ENCODE measurements around the gene PHC2. TPM values are rescaled to one million over a fixed set of nuclear protein-coding genes. Genes with fewer than 3 reads are reported as not detected.

Gene PHC2
- total and polyA plus RNA-seq, 2 of the 13 experiments (the other 11 are each of a cell fraction or from before 2014, with no cell fraction given): 52.5 to 84.9 TPM

DNA sequence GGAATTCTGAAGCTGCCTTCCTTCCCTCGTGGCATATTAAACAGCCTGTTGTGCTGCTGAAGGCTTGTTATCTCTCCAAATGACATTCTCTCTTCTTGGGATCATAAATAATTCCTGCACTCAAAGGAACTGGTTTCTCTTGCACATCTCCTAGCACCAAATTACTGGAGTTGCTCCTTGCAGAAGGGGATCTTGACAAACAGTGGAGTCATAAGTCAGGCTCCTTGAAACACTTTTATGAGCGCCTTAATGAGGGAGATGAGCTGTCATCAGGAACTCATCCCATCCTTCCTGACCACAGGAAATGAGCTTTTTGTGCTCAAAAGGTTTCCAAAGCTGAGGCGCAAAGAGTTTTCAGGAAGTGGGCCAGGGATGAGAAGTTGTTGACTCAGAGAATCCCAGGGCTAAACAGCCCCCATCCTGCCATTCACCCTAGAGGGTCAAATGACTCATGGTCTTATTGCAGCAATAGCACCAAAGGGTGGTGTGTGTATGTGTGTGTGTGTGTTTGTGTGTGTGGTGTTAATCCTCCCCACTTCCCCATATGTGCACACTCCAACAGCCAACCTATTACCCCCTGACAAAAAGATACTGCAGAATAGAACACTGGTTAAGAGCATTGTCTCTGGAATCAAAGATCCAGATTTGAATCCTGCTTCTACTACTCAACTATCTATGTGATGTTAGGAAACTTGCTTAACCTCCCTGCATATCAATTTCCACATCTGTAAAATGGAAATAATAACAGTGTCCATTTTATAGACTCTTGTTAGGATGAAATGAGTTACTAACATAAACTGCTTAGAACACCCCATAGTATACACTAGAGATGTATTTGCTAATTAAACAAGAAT is 2.8 kb upstream of the PHC2 start (continued):
- TF ChIP-seq, protein P1, sequence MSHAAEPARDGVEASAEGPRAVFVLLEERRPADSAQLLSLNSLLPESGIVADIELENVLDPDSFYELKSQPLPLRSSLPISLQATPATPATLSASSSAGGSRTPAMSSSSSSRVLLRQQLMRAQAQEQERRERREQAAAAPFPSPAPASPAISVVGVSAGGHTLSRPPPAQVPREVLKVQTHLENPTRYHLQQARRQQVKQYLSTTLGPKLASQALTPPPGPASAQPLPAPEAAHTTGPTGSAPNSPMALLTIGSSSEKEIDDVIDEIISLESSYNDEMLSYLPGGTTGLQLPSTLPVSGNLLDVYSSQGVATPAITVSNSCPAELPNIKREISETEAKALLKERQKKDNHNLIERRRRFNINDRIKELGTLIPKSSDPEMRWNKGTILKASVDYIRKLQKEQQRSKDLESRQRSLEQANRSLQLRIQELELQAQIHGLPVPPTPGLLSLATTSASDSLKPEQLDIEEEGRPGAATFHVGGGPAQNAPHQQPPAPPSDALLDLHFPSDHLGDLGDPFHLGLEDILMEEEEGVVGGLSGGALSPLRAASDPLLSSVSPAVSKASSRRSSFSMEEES (CRISPR knock-in tag; IDR thresholded peaks at IDR 0.05): 0 out of 2 replicates have a peak, but pooled peaks have one; percentile 43
- peak; percentile 34; the same call in 1 of the 2 replicates for TF ChIP-seq MAFF (IDR thresholded peaks at IDR 0.05; ENCODE audit: low read depth, low read length)
- no peak for TF ChIP-seq SIX1 (CRISPR knock-in tag; IDR thresholded peaks at IDR 0.05; ENCODE audit: borderline replicate concordance)
- TF ChIP-seq, protein P2, sequence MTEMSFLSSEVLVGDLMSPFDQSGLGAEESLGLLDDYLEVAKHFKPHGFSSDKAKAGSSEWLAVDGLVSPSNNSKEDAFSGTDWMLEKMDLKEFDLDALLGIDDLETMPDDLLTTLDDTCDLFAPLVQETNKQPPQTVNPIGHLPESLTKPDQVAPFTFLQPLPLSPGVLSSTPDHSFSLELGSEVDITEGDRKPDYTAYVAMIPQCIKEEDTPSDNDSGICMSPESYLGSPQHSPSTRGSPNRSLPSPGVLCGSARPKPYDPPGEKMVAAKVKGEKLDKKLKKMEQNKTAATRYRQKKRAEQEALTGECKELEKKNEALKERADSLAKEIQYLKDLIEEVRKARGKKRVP (CRISPR knock-in tag; IDR thresholded peaks at IDR 0.05): peak in 1 of 2 experiments; percentile 63; a peak in 1 of 4 replicates
- TF ChIP-seq CEBPB (IDR thresholded peaks at IDR 0.05; ENCODE audit: borderline replicate concordance, low read depth, low read length): peak; percentile 87
- TF ChIP-seq RXRB (CRISPR knock-in tag; IDR thresholded peaks at IDR 0.05; ENCODE audit: borderline replicate concordance): peak; percentile 55; the same call in 1 of the 2 replicates
- TF ChIP-seq HDAC1 (CRISPR knock-in tag; IDR thresholded peaks at IDR 0.05): 0 out of 2 replicates have a peak, but pooled peaks have one; percentile 31
- peak; percentile 79 for TF ChIP-seq CEBPG (CRISPR knock-in tag; IDR thresholded peaks at IDR 0.05)
- peak in 1 of 2 experiments; percentile 2; a peak in 1 of 4 replicates for TF ChIP-seq MAFK (conservative IDR thresholded peaks at IDR 0.05 in 1 of 2, IDR thresholded peaks at IDR 0.05 in 1 of 2; ENCODE audit: low read length in 2 of 2)
- TF ChIP-seq FOSL1 (CRISPR knock-in tag; IDR thresholded peaks at IDR 0.05; ENCODE audit: borderline replicate concordance): peak; percentile 68; the same call in 1 of the 2 replicates
- TF ChIP-seq ZNF781 (CRISPR knock-in tag; IDR thresholded peaks at IDR 0.05; ENCODE audit: borderline replicate concordance, not compliant biosample characterization): no peak
- peak; percentile 25; the same call in 1 of the 2 replicates for TF ChIP-seq TBX3 (IDR thresholded peaks at IDR 0.05; ENCODE audit: borderline replicate concordance)
- no peak for TF ChIP-seq ZNF883 (CRISPR knock-in tag; IDR thresholded peaks at IDR 0.05; ENCODE audit: not compliant biosample characterization)
- peak; percentile 91 to 94 for TF ChIP-seq NR2F1 (CRISPR knock-in tag; IDR thresholded peaks at IDR 0.05)
- no peak for TF ChIP-seq LCORL (IDR thresholded peaks at IDR 0.05)
- TF ChIP-seq LCORL (CRISPR knock-in tag; IDR thresholded peaks at IDR 0.05): peak; percentile 73; the same call in 1 of the 2 replicates
- TF ChIP-seq HMG20A (CRISPR knock-in tag; IDR thresholded peaks at IDR 0.05; ENCODE audit: borderline replicate concordance): peak; percentile 39; the same call in 1 of the 2 replicates
- TF ChIP-seq MED1 (CRISPR knock-in tag; IDR thresholded peaks at IDR 0.05): peak; percentile 56
- TF ChIP-seq, protein P3, sequence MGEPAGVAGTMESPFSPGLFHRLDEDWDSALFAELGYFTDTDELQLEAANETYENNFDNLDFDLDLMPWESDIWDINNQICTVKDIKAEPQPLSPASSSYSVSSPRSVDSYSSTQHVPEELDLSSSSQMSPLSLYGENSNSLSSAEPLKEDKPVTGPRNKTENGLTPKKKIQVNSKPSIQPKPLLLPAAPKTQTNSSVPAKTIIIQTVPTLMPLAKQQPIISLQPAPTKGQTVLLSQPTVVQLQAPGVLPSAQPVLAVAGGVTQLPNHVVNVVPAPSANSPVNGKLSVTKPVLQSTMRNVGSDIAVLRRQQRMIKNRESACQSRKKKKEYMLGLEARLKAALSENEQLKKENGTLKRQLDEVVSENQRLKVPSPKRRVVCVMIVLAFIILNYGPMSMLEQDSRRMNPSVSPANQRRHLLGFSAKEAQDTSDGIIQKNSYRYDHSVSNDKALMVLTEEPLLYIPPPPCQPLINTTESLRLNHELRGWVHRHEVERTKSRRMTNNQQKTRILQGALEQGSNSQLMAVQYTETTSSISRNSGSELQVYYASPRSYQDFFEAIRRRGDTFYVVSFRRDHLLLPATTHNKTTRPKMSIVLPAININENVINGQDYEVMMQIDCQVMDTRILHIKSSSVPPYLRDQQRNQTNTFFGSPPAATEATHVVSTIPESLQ (CRISPR knock-in tag; conservative IDR thresholded peaks at IDR 0.05): no peak
- TF ChIP-seq JUND (CRISPR knock-in tag; IDR thresholded peaks at IDR 0.05): peak; percentile 90
- TF ChIP-seq EP300 (IDR thresholded peaks at IDR 0.05; ENCODE audit: low read depth in 2 of 2, low read length in 2 of 2): peak in 1 of 2 experiments; percentile 61; a peak in 2 of 4 replicates
- no peak for TF ChIP-seq EP300 (CRISPR knock-in tag; IDR thresholded peaks at IDR 0.05; ENCODE audit: borderline replicate concordance)

Measured in HepG2 (cell line).